IPS-11a (cell line): ENCODE measurements around the gene TP53TG3E.
"Not testable (repeated sequence)": the region's sequence is repeated elsewhere in the genome, so short reads cannot be mapped to it uniquely, and the experiment has no call there.

ENCODE experiments used
- H3K4me3 ChIP-seq: one replicate; pipeline ENCODE4 v1.5.1; 2013; ENCODE audit warnings: low read depth, low read length, control low read depth

The TP53TG3E gene

GRCh38 chr16:33304006-33304405 is at the start of gene TP53TG3E:
TP53TG3E (plus strand) TSS chr16:33304306; CDS start chr16:33304374, 68 bp downstream.
- H3K4me3 ChIP-seq, result not testable (repeated sequence)

GRCh38 chr16:33336226-33337012 is 32.3 kb downstream of the TP53TG3E start:
- H3K4me3 ChIP-seq, result not testable (repeated sequence)

- H3K4me3 ChIP-seq, result not testable (repeated sequence)
Measured at GRCh38 chr16:33337627-33338542, 33.8 kb downstream of the TP53TG3E start.

- not testable (repeated sequence) for H3K4me3 ChIP-seq
Measured at GRCh38 chr16:33338543-33338951, 34.4 kb downstream of the TP53TG3E start.

GRCh38 chr16:33339093-33340061 is 35.3 kb downstream of the TP53TG3E start:
- not testable (repeated sequence) for H3K4me3 ChIP-seq
